Adipose tissue (tissue), 3 donors: ENCODE measurements around the gene IGF2BP2. TPM values are rescaled to one million over a fixed set of nuclear protein-coding genes. Genes with fewer than 3 reads are reported as not detected.

ENCODE experiments used
- H3K27ac ChIP-seq: one replicate; pipeline ENCODE4 v1.5.1; 2013; ENCODE audit warnings: low read depth, low read length
- WGBS, 3 donors: extraction: QIAGEN DNeasy Blood & Tissue Kit; methylation state at CpG; one replicate each; pipeline ENCODE4 v1.1.7; 2013; 5-methylcytosine and 5-hydroxymethylcytosine counted together
- polyA plus RNA-seq, 3 donors: library from polyadenylated mRNA; stranded (reverse); fragments of 200-250 nt; gene quantifications; one replicate each; pipeline ENCODE4 v1.2.3, GENCODE V29; 2013
- donor health status: healthy with polysubstance abuse.
- donor health status: Bipolar disorder and iron deficiency.
- donor health status: healthy.

Gene IGF2BP2
- polyA plus RNA-seq, 3 donors, result 3.5 to 6.0 (median 4.3) TPM

DNA sequence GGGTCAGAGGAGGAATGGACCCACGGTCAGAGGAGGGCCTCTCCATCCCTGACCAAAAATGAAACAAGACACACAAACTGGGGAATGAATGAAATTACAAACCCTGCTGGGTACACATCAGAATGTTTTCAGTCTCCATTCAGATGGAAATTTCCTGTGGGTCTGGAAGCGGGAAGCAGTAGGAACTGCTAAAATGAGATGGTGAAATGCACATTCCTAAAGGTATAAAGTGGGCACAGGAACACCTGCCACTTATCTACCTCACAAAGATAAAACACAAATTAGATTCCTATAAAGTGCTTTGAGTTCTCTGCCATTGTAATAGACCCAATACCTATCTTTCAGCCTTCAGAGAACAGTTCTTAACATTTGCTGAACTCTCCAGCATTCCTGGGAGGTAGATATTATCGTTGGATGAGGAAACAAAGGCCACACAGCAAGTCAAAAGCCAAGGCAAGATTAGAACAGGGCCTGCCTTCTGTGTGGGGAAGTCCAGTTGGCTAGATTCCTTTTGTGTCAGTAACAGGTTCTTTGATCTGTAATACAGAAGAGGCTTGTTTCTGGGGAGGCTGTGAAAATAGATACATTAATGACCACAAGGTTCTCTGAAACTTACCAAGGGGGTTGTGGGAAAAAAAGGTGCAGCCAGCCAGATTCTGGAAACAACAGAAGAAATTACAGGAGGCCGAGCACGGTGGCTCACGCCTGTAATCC, 98.4 kb downstream of the IGF2BP2 start:
- 83 to 89% (median 87%) methylated on average over 6 of the region's 6 CpGs for WGBS, 3 donors
- H3K27ac ChIP-seq, result no peak overlapping the region

GRCh38 chr3:185724761-185725160, 100.1 kb downstream of the IGF2BP2 start:
- 88 to 93% (median 92%) methylated on average over 3 of the region's 3 CpGs for WGBS, 3 donors
- no peak overlapping the region for H3K27ac ChIP-seq

DNA sequence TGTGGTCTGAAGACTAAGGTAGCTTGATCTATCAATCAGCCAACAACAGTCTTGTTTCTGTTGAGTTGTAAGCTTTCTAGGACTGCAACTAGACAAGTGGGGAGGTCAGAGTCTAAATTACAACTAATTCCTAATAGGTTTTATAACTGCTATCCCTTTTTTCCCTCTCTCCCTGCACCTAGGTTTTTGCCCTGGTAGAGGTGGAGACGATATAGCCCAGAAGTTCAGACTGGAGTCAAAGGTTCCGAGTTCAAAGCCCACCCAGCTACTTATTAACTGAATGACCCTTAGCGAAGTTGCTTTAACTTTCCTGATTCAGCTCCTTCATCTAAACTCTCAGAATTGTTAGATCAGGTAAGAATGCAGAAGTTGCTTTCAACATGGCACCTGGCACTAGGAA, 100.6 kb downstream of the IGF2BP2 start:
- no peak overlapping the region for H3K27ac ChIP-seq
- WGBS, 3 donors, result 93 to 99% (median 95%) methylated on average over 3 of the region's 3 CpGs

GRCh38 chr3:185722881-185723280, 102.0 kb downstream of the IGF2BP2 start:
- WGBS, 3 donors, result 65 to 77% (median 71%) methylated on average over 5 of the region's 5 CpGs
- H3K27ac ChIP-seq, result no peak overlapping the region

DNA sequence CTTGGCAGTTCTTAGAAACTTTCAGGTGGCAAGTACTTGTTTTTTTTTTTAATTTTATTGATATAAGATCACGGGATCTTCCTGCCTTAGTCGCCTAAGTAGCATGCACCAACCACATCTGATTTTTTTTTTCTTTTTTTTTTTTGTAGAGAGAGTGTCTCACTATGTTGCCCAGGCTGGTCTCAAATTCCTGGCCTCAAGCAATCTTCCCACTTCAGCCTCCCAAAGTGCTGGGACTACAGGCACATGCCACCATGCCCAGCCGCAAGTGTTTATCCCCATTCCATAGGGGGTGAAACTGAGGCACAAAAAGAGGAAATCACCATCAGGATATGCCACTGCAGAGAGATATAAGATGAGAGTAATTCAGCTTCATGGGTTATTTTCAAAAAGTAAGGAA, 102.9 kb downstream of the IGF2BP2 start:
- no peak overlapping the region for H3K27ac ChIP-seq
- 68 to 91% (median 84%) methylated on average over 3 of the region's 3 CpGs for WGBS, 3 donors

DNA sequence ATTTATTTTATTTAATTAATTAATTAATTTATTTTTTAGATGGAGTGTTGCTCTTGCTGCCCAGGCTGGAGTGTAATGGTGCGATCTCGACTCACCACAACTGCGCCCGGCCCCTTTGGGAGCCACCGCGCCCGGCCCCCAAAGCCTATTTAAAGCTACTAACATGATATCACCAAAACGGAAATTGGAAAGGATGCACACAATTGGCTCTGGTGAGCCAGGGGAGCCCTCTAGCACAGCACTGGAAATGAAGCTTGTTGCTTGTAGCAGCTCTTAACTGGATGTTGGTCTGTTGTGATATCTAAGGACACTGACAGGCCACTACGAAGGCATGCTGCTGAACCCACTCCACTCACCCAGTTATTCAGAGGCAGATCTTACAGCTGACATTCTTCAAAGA, 104.5 kb downstream of the IGF2BP2 start:
- H3K27ac ChIP-seq, result no peak overlapping the region
- WGBS, 3 donors, result 86 to 94% (median 88%) methylated on average over 9 of the region's 9 CpGs

DNA sequence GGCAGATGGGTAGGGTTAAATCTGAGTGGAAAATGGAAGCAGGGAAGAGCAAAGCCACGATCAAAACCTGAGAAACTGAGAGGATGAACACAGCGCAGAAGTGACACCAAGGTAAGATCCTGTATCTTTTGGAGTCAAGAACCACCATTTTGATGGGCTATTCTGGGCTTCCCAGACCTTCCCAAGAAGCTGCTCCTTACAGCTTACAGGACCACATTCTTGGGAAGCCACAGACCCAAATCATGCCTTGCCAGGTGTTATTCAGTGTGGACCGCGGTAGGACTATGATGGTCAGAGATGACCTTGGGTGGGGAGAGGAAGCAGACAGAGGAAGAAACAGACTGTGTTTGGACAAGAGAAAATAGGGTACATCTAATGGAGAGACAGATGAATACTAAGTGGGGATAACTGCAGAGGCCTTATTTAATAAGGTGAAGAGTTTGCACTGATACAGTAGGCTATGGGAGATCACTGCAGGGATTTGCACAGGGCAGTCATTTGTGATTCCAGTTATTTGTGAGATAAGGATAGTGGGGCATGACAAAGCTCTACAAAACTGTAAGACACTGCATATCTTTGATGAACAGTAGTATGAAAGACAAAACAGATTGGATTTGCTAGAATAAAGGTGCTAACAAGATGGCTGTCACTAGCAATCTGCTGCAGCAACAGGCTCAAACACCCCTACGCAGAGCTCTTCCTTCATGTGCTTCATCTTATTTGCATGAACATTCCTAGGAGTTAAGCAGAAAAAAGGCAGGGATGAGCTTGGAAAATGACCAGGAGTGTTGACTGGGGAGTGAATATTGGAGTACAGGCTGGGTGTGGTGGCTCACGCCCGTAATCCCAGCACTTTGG, 105.9 kb downstream of the IGF2BP2 start:
- H3K27ac ChIP-seq, result no peak overlapping the region
- 93 to 94% (median 93%) methylated on average over 7 of the region's 7 CpGs for WGBS, 3 donors

GRCh38 chr3:185717627-185718402, 107.0 kb downstream of the IGF2BP2 start:
- WGBS, 3 donors, result 82 to 91% (median 87%) methylated on average over 9 of the region's 9 CpGs

GRCh38 chr3:185717121-185717520, 107.7 kb downstream of the IGF2BP2 start:
- 25 to 66% (median 29%) methylated on average over 4 of the region's 4 CpGs for WGBS, 3 donors
- no peak overlapping the region for H3K27ac ChIP-seq

More at GRCh38 chr3:185717627-185718402, 107.0 kb downstream of the IGF2BP2 start:
- no peak overlapping the region for H3K27ac ChIP-seq

GRCh38 chr3:185716436-185717108, 108.3 kb downstream of the IGF2BP2 start:
- WGBS, 3 donors, result 54 to 62% (median 56%) methylated on average over 8 of the region's 8 CpGs

GRCh38 chr3:185715091-185715490, 109.8 kb downstream of the IGF2BP2 start:
- 62 to 65% (median 63%) methylated on average over 8 of the region's 8 CpGs for WGBS, 3 donors
- H3K27ac ChIP-seq, result no peak overlapping the region

More at GRCh38 chr3:185716436-185717108, 108.3 kb downstream of the IGF2BP2 start:
- no peak overlapping the region for H3K27ac ChIP-seq

DNA sequence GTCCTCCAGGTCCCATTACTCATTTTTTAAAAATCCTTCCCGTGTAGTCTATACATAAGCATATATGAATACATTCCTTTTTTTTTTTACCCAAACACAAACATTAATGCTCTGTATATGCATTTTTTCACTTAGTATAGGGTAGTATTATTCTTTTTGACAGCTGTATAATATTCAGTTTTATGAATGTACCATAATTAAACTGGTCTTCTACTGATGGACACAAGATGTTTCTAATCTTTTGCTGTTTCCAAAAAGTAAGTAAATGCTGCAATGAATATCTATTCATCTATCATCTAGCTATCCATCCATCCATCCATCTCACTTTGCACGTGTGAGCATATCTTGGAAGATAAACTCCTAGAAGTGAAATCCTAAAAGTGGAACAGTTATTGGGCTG, 110.8 kb downstream of the IGF2BP2 start:
- WGBS, 3 donors, result 94 to 99% (median 97%) methylated on average over 2 of the region's 2 CpGs
- H3K27ac ChIP-seq, result no peak overlapping the region

DNA sequence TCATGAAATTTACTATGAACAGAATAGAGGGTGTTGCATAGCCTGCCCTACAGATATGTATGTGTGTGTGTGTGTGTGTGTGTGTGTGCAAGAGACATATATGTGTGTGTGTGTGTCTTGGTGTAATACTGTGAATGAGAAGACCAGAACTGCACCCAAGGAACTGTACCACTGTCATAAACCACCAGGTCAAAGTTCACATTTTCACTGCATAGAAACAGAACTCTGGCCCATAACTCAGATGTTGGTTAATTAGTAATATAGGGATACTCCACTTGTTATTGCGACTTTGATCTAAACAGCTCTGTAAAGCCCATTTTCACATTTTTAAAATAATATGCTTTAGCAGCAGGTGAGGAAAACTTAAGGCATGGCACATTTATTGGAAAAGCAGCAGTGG, 111.8 kb downstream of the IGF2BP2 start:
- WGBS, 3 donors, result 40 to 99% (median 97%) methylated on average over 1 of the region's 1 CpG
- H3K27ac ChIP-seq, result no peak overlapping the region

DNA sequence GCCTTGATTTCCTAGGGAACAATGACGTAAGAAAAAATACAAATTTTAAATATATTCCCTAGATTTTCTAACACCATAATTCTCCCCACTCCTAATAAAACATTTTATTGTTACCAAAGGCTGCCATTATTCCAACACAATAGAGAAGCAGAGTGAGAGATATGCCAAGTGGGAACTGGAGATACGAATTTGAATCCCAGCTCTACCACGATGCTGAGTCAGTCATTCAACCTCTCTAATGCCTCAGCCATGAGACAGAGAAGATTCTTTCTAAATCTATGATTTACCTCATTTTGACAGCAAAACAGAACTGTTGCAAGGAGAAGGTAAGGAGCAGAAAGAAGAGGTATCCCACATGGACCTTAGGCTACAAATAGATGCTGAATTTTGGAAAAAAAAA, 112.5 kb downstream of the IGF2BP2 start:
- 77 to 90% (median 87%) methylated on average over 3 of the region's 3 CpGs for whole genome bisulfite sequencing, 3 donors
- no peak overlapping the region for H3K27ac ChIP-seq

DNA sequence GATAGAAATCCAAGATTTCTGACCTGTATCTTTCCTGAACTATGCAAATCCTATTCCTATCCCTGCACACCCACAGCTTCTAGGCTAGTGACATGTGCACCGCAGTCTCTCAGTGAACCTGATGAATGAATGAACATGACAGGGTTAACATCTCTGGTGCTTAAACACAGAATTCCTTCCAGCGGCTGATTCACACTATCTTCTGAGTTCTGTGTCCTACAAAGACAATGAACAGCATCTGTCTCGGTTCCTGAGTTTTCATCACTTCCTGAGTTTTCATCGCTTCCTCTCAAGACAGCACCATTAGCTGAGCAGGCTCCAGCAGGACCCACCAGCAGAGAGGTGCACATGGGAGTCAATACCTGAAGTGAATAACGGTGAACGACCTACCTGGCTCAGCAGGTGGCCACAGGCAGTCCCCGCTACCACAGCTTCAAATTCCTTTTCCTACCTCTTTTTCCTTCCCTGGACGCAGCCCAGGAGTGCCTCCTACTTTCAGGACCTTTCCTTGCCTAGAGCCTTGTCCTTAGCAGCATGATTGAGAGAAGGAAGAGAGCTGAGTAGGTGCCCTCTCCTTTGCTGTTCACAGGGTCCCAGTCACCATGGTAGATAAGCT, 113.5 kb downstream of the IGF2BP2 start:
- WGBS, 3 donors, result 53 to 66% (median 55%) methylated on average over 8 of the region's 8 CpGs
- no peak overlapping the region for H3K27ac ChIP-seq

GRCh38 chr3:185709251-185709955, 115.4 kb downstream of the IGF2BP2 start:
- no peak overlapping the region for H3K27ac ChIP-seq
- WGBS, 3 donors, result 39 to 66% (median 43%) methylated on average over 6 of the region's 6 CpGs

- H3K27ac ChIP-seq, result no peak overlapping the region
- WGBS, 3 donors, result 93 to 95% (median 95%) methylated on average over 5 of the region's 5 CpGs
Observed at GRCh38 chr3:185708392-185708791, 116.5 kb downstream of the IGF2BP2 start.
